Activated CD4-positive, alpha-beta T cell treated with anti-CD3 and anti-CD28 coated beads for 24 hours (primary cell): ENCODE results near the gene MYH11.

Experiments used
- DNase-seq, 2 donors: peaks; one replicate each; pipeline ENCODE4 v3.0.0-alpha.2; 2020; ENCODE audit warnings: low read depth in 2 of 2

MYH11 gene

GRCh38 chr16:15778204-15778743, 78.6 kb downstream of the MYH11 start:
- DNase-seq, result no peak

GRCh38 chr16:15777533-15778203, 79.2 kb downstream of the MYH11 start:
- no peak for DNase-seq

- no peak for DNase-seq
Observed at GRCh38 chr16:15776572-15776971, 80.3 kb downstream of the MYH11 start.

- no peak for DNase-seq
Observed at GRCh38 chr16:15775663-15776304, 81.0 kb downstream of the MYH11 start.

GRCh38 chr16:15775209-15775608, 81.6 kb downstream of the MYH11 start:
- no peak for DNase-seq

- DNase-seq, result no peak
Observed at GRCh38 chr16:15773968-15774367, 82.9 kb downstream of the MYH11 start.

GRCh38 chr16:15772579-15773293, 84.1 kb downstream of the MYH11 start:
- DNase-seq, result no peak

GRCh38 chr16:15771694-15772093, 85.1 kb downstream of the MYH11 start:
- DNase-seq, result no peak

- no peak for DNase-seq
Observed at GRCh38 chr16:15770512-15770911, 86.3 kb downstream of the MYH11 start.

GRCh38 chr16:15770107-15770506, 86.7 kb downstream of the MYH11 start:
- DNase-seq, result no peak

- DNase-seq, result no peak
Observed at GRCh38 chr16:15769239-15769638, 87.6 kb downstream of the MYH11 start.

GRCh38 chr16:15768201-15768600, 88.6 kb downstream of the MYH11 start:
- DNase-seq, result no peak

GRCh38 chr16:15766918-15767317, 89.9 kb downstream of the MYH11 start:
- no peak for DNase-seq

- DNase-seq, result no peak
Observed at GRCh38 chr16:15765880-15766279, 90.9 kb downstream of the MYH11 start.

- no peak for DNase-seq
Observed at GRCh38 chr16:15765116-15765515, 91.7 kb downstream of the MYH11 start.

GRCh38 chr16:15764112-15764511, 92.7 kb downstream of the MYH11 start:
- DNase-seq, result no peak

GRCh38 chr16:15760129-15760528, 96.7 kb downstream of the MYH11 start:
- DNase-seq, result no peak

- no peak for DNase-seq
Observed at GRCh38 chr16:15759070-15759469, 97.8 kb downstream of the MYH11 start.

- DNase-seq, result no peak
Observed at GRCh38 chr16:15757630-15758251, 99.1 kb downstream of the MYH11 start.

GRCh38 chr16:15757077-15757386, 99.8 kb downstream of the MYH11 start:
- no peak for DNase-seq

GRCh38 chr16:15754821-15755534, 101.8 kb downstream of the MYH11 start:
- DNase-seq, result no peak
